Glutamatergic neuron (in vitro differentiated cells): ENCODE data around the gene LRP2BP. TPM values are rescaled to one million over a fixed set of nuclear protein-coding genes. Genes with fewer than 3 reads are reported as not detected.

Experiments used
- DNase-seq: peaks from one replicate; pipeline ENCODE4 v3.0.0; 2022
- H3K27ac Mint-ChIP-seq: one replicate; pipeline ENCODE4 v1.8.0; 2020; ENCODE audit warnings: mild to moderate bottlenecking, mixed read lengths, inconsistent platforms; ENCODE audit not compliant: unreplicated experiment
- H3K27me3 Mint-ChIP-seq: one replicate; pipeline ENCODE4 v1.8.0; 2020; ENCODE audit warnings: mild to moderate bottlenecking, moderate library complexity, mixed read lengths, inconsistent platforms; ENCODE audit not compliant: unreplicated experiment
- H3K36me3 Mint-ChIP-seq: one replicate; pipeline ENCODE4 v1.8.0; 2020; ENCODE audit warnings: mild to moderate bottlenecking, mixed read lengths, inconsistent platforms; ENCODE audit not compliant: unreplicated experiment
- H3K4me1 Mint-ChIP-seq: one replicate; pipeline ENCODE4 v1.8.0; 2020; ENCODE audit warnings: mild to moderate bottlenecking, low read depth, mixed read lengths, inconsistent platforms; ENCODE audit not compliant: unreplicated experiment
- H3K4me3 Mint-ChIP-seq: one replicate; pipeline ENCODE4 v1.8.0; 2020; ENCODE audit warnings: mild to moderate bottlenecking, mixed read lengths, inconsistent platforms; ENCODE audit not compliant: unreplicated experiment
- H3K9me3 Mint-ChIP-seq: one replicate; pipeline ENCODE4 v1.8.0; 2020; ENCODE audit warnings: mild to moderate bottlenecking, moderate library complexity, mixed read lengths, inconsistent platforms; ENCODE audit not compliant: unreplicated experiment
- total RNA-seq: library from RNA; stranded (reverse); fragmentation: NEBNext Ultra II Directional; extraction: Animal tissue kit (Norgen Biotek cat#: 25700); gene quantifications from one replicate; pipeline ENCODE4 v1.2.1, GENCODE V29; 2021; ENCODE audit not compliant: unreplicated experiment
- TF ChIP-seq, protein P1 (sequence below): fragments of 200-600 bp; sonication (generic); IDR thresholded peaks from one replicate; pipeline ENCODE4 v1.5.0; 2021; ENCODE audit not compliant: partially characterized antibody, unreplicated experiment

LRP2BP gene
- total RNA-seq, 1 donor from 2014 or later: 1.1 TPM

DNA sequence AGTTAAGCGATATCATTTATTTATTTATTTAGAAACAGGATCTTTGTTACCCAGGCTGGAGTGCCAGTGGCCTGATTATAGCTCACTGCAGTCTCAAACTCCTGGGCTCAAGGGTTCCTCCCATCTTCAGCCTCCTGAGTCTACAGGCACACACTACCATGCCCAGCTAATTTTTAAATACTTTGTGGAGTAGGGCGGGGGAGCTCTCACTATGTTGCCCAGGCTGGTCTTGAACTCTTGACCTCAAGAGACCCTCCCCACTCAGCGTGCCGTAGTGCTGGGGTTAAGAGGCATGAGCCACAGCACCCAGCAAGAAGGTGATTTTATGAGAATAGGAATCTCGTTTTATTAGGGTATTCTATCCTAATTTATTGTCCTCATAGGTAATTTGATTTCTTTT is 33.9 kb upstream of the LRP2BP start:
- H3K36me3 Mint-ChIP-seq: no peaks in the 10 kb centered on the region
- H3K4me3 Mint-ChIP-seq: no peak overlapping the region
- H3K27ac Mint-ChIP-seq: no peak overlapping the region
- peaks cover 11% of the 10 kb centered on the region for H3K9me3 Mint-ChIP-seq
- peaks cover 8% of the 10 kb centered on the region for H3K27me3 Mint-ChIP-seq
- TF ChIP-seq, protein P1, sequence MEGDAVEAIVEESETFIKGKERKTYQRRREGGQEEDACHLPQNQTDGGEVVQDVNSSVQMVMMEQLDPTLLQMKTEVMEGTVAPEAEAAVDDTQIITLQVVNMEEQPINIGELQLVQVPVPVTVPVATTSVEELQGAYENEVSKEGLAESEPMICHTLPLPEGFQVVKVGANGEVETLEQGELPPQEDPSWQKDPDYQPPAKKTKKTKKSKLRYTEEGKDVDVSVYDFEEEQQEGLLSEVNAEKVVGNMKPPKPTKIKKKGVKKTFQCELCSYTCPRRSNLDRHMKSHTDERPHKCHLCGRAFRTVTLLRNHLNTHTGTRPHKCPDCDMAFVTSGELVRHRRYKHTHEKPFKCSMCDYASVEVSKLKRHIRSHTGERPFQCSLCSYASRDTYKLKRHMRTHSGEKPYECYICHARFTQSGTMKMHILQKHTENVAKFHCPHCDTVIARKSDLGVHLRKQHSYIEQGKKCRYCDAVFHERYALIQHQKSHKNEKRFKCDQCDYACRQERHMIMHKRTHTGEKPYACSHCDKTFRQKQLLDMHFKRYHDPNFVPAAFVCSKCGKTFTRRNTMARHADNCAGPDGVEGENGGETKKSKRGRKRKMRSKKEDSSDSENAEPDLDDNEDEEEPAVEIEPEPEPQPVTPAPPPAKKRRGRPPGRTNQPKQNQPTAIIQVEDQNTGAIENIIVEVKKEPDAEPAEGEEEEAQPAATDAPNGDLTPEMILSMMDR: no peak
- H3K4me1 Mint-ChIP-seq: peaks cover 4% of the 10 kb centered on the region
- no peak for DNase-seq

DNA sequence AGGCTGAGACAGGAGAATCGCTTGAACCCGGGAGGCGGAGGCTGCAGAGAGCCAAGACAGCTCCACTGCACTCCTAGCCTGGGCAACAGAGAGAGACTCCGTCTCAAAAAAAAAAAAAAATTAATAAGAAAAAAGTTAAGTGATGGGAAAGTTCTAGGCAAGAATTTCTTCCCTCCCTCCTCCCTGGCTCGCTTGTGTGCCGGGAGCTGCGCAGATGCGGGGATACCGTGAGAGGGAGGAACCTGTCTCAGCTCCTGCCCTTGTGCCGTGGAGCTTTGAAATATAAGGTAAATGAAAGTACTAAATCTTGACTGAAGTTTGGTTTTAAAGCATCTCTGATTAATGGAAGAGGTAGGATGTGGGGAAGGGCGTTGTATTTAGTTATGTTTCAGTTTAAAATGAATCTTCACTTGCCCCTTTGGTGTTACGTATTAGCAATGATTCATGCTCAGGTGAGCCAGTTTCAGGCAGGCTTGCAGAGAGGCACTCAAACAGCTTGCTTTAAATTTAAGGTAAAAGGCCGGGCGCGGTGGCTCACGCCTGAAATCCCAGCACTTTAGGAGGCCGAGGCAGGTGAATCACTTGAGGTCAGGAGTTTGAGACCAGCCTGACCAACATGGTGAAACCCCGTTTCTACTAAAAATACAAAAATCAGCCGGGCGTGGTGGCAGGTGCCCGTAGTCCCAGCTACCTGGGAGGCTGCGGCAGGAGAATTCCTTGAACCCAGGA is 31.4 kb upstream of the LRP2BP start:
- Mint-ChIP-seq H3K4me3 (peak overlapping the region; percentile 16), H3K27ac (no peak overlapping the region), H3K4me1 (peaks cover 5% of the 10 kb centered on the region), H3K27me3 (peaks cover 8% of the 10 kb centered on the region), H3K36me3 (no peaks in the 10 kb centered on the region), H3K9me3 (peaks cover 11% of the 10 kb centered on the region)
- DNase-seq: no peak
- TF ChIP-seq, protein P1: no peak

DNA sequence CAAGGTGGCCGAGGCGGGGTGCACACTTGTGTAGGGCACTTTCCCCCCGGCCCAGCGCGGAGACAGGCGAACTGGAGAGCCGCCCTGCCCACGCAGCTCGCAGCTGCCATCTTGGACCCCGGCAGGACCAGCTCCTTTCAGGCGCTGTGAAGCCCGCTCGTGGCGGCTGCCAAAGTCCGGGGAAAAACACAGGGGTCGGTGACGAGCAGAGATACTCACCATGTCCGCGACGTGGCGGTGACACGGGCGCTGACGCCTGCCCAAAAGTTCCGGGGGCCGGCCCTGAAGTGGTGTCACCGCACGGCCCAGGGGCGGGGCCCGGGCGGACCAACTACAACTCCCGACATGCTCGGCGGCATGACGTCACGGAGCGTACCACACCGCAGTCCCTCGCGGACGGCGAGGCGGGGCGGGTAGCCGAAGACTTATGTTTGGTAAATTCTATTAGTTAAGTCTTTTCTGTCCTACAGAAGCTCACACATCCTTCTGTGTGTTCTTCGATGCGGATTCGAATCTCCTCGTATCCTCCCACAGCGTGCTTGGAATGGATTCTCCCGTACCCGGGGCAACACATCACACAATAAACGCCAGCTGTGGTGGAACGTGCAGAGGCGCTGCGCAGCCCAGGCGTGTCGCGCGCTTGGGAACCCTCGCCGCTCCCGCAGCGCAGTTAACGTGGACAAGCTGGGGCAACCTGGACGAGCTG is 30.1 kb upstream of the LRP2BP start, which contains the start of gene UFSP2:
UFSP2 (minus strand) TSS at position 318 of the 706 bp plus-strand sequence; CDS start at position 222, 96 bp downstream.
- Mint-ChIP-seq H3K4me3 (peak within 1 kb of the TSS; percentile 90), H3K36me3 (no peaks in the 10 kb centered on the region), H3K27me3 (peaks cover 8% of the 10 kb centered on the region), H3K4me1 (peaks cover 8% of the 10 kb centered on the region), H3K27ac (peak within 1 kb of the TSS; percentile 79), H3K9me3 (peaks cover 11% of the 10 kb centered on the region)
- peak; percentile 87 for DNase-seq
- TF ChIP-seq, protein P1: no peak

DNA sequence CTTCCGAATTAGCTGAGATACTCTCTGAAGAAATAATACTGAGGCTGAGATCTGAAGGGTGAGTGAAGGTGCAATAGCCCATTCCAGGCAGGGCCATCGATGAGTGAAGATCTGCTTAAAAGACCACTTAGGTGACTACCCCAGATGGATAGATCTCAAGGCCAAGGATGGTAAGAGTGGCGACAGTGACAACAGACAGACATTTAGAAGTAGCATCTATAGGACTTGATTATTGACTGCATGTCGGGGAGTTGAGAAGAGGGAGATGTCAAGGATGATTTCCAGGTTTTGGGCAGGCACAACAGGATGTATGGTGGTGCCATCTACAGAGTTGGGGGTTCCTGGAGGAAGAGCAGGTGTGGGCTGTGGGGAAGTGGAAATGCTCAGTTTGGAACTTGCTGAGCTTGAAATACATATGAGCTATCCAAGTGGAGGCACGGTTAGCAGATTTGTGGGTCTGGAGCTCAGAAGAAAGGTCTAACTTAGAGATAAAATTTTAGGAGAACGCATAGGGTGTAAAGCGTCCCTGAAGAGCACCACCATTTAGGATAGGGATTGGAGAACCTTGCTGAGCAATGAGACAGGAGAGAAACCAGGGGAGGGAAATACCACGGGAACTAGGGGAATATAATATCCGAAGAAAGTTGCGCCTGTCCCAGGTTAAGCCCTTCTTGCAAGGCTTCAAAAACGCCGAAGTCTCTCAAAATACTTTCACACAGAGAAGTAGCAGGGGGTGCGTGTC is 29.4 kb upstream of the LRP2BP start:
- Mint-ChIP-seq H3K9me3 (peaks cover 11% of the 10 kb centered on the region), H3K27me3 (peaks cover 8% of the 10 kb centered on the region), H3K36me3 (no peaks in the 10 kb centered on the region), H3K4me1 (peaks cover 8% of the 10 kb centered on the region), H3K27ac (peak overlapping the region; percentile 79), H3K4me3 (peak overlapping the region; percentile 90)
- TF ChIP-seq, protein P1: no peak
- no peak for DNase-seq
